Mucosa of descending colon (tissue), 3 donors: ENCODE measurements around the gene ERCC4. TPM values are rescaled to one million over a fixed set of nuclear protein-coding genes. Genes with fewer than 3 reads are reported as not detected.

Source experiments
- ATAC-seq: fragments of 200-7000 bp; cut with Tn5 transposase; one replicate; pipeline ENCODE4 v1.9.1; 2020; ENCODE audit warnings: mild to moderate bottlenecking, moderate library complexity
- DNase-seq, 3 donors: peaks; one replicate each; pipeline ENCODE4 v3.0.0-alpha.2; 2020
- H3K36me3 ChIP-seq: fragments of 200-600 bp; one replicate; pipeline ENCODE4 v1.8.0; 2021; ENCODE audit warnings: low read depth, mild to moderate bottlenecking
- H3K4me1 ChIP-seq: fragments of 200-600 bp; one replicate; pipeline ENCODE4 v1.8.0; 2021; ENCODE audit warnings: low read depth, mild to moderate bottlenecking
- H3K4me3 ChIP-seq: fragments of 200-600 bp; one replicate; pipeline ENCODE4 v1.8.0; 2021; ENCODE audit warnings: mild to moderate bottlenecking
- H3K9me3 ChIP-seq: fragments of 200-600 bp; one replicate; pipeline ENCODE4 v1.8.0; 2021; ENCODE audit warnings: mild to moderate bottlenecking
- intact Hi-C, 2 donors: fragments of 100-400 bp; cut with DNase I in 1 of 2; cut with micrococcal nuclease in 1 of 2; formaldehyde crosslinking; loops; one replicate each; pipeline versions ENCODE4 v1.11.0 to v1.11.1; 2022; cut with DNase I, micrococcal nuclease
- long read RNA-seq, 2 donors: library from polyadenylated mRNA; unstranded; transcript quantifications; one replicate each; pipeline ENCODE4 v2.0.0, GENCODE V29; 2019 to 2021
- total RNA-seq, 3 donors: library from RNA; stranded (reverse); fragmentation: NEBNext Ultra II Directional in 2 of 3; extraction: Animal tissue kit (Norgen Biotek cat#: 25700) in 2 of 3; gene quantifications; one replicate each; pipeline versions ENCODE4 v1.2.1 to v1.2.4, GENCODE V29; 2021 to 2023
- TF ChIP-seq, protein P1 (sequence below): fragments of 200-600 bp; IDR thresholded peaks from one replicate; pipeline ENCODE4 v1.8.0; 2022; ENCODE audit warnings: antibody characterized with exemption, mild to moderate bottlenecking
- donor health status: DM: no; HTN: no; CAD: no; lungs with moderate emphysema.
- donor health status: DM: no; HTN: no; CAD: no.
- donor health status: DM: no; HTN: yes; CAD: no.

ERCC4 gene
- total RNA-seq = 1 to 10 TPM; 5.9 to 8.7 (median 7.1) TPM
- long read RNA-seq, donor 1, partial matches to known transcripts = 1 of 4 reads
- long read RNA-seq, donor 1, other reads (novel, unspliced or antisense) = 2 of 4 reads
- long read RNA-seq, donor 2, transcript ERCC4-207 (6 exons, 2,073 nt) = major isoform, 7 of 9 reads
- long read RNA-seq, donor 2, partial matches to known transcripts = 0 of 9 reads
- long read RNA-seq, donor 2, other reads (novel, unspliced or antisense) = 0 of 9 reads

DNA sequence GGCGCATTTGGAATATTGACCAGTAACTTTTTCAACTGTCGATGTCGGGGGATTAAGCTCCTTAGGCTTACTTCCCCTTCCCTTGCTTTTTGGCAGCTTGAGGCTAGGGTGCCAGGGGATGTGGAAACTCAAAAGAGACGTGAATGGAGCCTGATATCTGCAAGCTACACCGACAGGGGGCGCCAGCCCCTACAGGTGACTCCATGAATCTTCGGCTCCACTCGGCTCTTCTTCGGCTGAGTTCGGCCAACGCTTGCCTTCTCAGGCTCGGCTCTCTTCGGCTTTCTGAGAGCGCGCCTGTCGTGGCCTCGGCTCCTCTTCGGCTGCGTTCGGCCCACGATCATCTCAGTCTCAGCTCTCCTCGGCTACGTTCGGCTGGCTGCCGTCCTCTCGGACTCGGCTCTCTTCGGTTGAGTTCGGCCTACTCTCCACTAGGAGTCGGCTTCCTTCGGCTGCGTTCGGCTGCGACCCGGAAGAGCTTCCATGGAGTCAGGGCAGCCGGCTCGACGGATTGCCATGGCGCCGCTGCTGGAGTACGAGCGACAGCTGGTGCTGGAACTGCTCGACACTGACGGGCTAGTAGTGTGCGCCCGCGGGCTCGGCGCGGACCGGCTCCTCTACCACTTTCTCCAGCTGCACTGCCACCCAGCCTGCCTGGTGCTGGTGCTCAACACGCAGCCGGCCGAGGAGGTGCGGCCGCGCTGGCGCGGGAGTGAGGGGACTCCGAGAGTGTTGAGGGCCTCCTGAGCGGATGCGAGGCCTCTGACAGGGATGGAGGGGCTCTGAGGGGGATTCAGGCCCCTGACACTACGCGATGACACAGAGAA lies at the start of gene ERCC4:
Gene ERCC4 (plus strand): TSS at position 472 of the 827 bp plus-strand sequence. CDS start 12 bp downstream, at position 484.
- no peaks in the 10 kb centered on the region for H3K4me1 ChIP-seq
- H3K4me3 ChIP-seq = peak within 1 kb of the TSS; percentile 64
- TF ChIP-seq, protein P1, sequence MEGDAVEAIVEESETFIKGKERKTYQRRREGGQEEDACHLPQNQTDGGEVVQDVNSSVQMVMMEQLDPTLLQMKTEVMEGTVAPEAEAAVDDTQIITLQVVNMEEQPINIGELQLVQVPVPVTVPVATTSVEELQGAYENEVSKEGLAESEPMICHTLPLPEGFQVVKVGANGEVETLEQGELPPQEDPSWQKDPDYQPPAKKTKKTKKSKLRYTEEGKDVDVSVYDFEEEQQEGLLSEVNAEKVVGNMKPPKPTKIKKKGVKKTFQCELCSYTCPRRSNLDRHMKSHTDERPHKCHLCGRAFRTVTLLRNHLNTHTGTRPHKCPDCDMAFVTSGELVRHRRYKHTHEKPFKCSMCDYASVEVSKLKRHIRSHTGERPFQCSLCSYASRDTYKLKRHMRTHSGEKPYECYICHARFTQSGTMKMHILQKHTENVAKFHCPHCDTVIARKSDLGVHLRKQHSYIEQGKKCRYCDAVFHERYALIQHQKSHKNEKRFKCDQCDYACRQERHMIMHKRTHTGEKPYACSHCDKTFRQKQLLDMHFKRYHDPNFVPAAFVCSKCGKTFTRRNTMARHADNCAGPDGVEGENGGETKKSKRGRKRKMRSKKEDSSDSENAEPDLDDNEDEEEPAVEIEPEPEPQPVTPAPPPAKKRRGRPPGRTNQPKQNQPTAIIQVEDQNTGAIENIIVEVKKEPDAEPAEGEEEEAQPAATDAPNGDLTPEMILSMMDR = peak; percentile 91
- H3K9me3 ChIP-seq = no peaks in the 10 kb centered on the region
- peak; percentile 99 to 100 (median 100) for DNase-seq
- H3K36me3 ChIP-seq = no peaks in the 10 kb centered on the region
- peak; percentile 99 for ATAC-seq
- intact Hi-C loops = no loop called here

DNA sequence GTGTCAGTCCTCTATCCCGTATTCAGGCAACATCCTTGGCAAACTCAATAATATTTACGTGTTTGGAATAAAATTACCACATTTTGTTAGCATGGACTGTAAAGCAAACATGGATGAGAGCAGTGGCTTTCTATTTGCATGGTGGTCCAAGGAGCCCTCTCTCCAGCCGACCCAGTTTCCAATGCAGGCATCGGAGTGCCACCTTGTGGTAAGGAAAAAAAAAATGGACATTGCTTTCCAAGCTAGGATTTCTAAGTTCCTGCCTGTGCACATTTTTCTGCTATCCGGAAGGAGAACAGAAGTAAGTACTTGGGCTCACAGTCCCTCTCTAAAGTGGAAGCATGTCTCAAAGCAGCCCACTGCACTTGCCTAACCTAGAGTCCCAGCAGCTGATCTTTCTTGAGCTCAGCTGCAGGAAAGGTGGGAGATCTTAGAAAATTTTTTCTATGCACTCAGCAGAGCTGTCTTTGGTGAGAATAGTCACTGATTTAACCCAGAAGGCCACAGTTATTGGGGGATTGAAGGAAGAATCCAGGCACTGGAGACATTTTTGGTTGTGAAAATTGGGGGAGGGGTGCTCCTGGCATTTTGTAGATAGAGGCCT lies 46.0 kb upstream of the ERCC4 start:
- no peaks in the 10 kb centered on the region for H3K9me3 ChIP-seq
- no peak for DNase-seq
- H3K4me3 ChIP-seq = no peak overlapping the region
- no peaks in the 10 kb centered on the region for H3K36me3 ChIP-seq
- ATAC-seq = no peak
- intact Hi-C loops = no loop called here
- no peaks in the 10 kb centered on the region for H3K4me1 ChIP-seq
- TF ChIP-seq, protein P1 = no peak

- intact Hi-C loops = no loop called here
- no peak for ATAC-seq
- Histone ChIP-seq H3K9me3 (no peaks in the 10 kb centered on the region), H3K36me3 (no peaks in the 10 kb centered on the region), H3K4me1 (no peaks in the 10 kb centered on the region), H3K4me3 (no peak overlapping the region)
- no peak for DNase-seq
- TF ChIP-seq, protein P1 = no peak
Measured at GRCh38 chr16:13875614-13876284, 44.2 kb upstream of the ERCC4 start.

DNA sequence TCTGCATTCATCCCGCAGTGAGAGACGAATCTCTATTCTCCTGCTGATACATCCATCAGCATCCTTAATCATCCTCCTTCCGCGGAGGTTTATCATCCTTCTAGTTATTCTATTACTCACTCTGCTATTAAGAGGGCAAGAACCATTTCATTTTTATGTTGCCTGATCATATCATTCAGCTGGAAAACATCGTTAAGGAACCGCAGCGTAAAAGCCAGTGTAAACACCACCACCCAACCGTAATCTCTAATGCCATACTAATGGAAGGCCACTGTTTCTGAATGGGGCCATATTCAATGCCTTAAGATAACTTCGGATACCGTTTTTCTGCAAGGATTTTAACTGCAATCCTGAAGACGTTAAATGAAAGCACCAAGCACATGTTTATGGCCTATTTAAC lies 36.7 kb upstream of the ERCC4 start:
- no peak for ATAC-seq
- no peak for DNase-seq
- TF ChIP-seq, protein P1 = no peak
- no peaks in the 10 kb centered on the region for H3K36me3 ChIP-seq
- H3K4me1 ChIP-seq = no peaks in the 10 kb centered on the region
- intact Hi-C loops = no loop called here
- no peaks in the 10 kb centered on the region for H3K9me3 ChIP-seq
- H3K4me3 ChIP-seq = no peak overlapping the region

DNA sequence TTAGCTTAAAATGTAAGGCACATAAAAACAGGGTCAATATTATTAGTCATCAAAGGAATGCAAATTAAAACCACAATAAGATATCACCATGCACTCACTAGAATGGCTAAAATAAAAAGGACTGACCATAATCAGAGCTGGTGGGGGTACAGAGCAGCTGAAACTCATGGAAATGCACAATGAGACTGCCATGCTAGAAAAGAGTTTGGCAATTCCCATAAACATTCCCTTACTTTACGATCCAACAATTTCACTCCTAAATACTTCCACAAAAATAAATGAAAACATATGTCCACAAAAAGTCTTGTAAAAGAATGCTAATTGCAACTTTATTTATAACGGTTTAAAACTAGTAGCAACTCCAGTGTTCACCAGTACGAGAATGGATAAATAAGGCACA lies 36.1 kb upstream of the ERCC4 start:
- DNase-seq = no peak
- intact Hi-C loops = no loop called here
- TF ChIP-seq, protein P1 = no peak
- no peaks in the 10 kb centered on the region for H3K4me1 ChIP-seq
- ATAC-seq = no peak
- no peak overlapping the region for H3K4me3 ChIP-seq
- no peaks in the 10 kb centered on the region for H3K9me3 ChIP-seq
- H3K36me3 ChIP-seq = no peaks in the 10 kb centered on the region
